A673 (cell line): ENCODE results near the gene RPS18. TPM values are rescaled to one million over a fixed set of nuclear protein-coding genes. Genes with fewer than 3 reads are reported as not detected.

Source experiments
- BruUV-seq: library from RNA; stranded (reverse); fragments of 400-500 nt; replicated peaks from 2 replicates; lab custom pipeline; 2021; lab: Mats Ljungman, UMichigan
- CTCF ChIA-PET: fragments of 300-600 bp; sonication (Branson Sonifier 250); formaldehyde crosslinking; loops from one replicate; lab custom pipeline; 2022; ENCODE audit warnings: antibody characterized with exemption; lab: Charles Lee
- POLR2A ChIA-PET: fragments of 300-600 bp; sonication (Branson Sonifier 250); formaldehyde crosslinking; loops from one replicate; lab custom pipeline; 2022; ENCODE audit warnings: antibody characterized with exemption; ENCODE audit not compliant: low non-redundant PET; lab: Charles Lee
- DNase-seq: peaks from one replicate; pipeline ENCODE4 v3.0.0-alpha.2; 2015; ENCODE audit warnings: low spot score
- H3K27ac ChIP-seq: fragments of 200-600 bp; sonication (generic); 2 replicates; pipeline ENCODE4 v1.5.1; 2016; ENCODE audit warnings: mixed run types, low read depth, mild to moderate bottlenecking, mixed read lengths, antibody characterized with exemption, low read length; ENCODE audit not compliant: poor library complexity, severe bottlenecking
- H3K27me3 ChIP-seq: fragments of 200-600 bp; sonication (generic); replicated peaks from 2 replicates; pipeline ENCODE4 v1.6.1; 2017; ENCODE audit warnings: mixed run types, low read depth, mild to moderate bottlenecking, mixed read lengths, antibody characterized with exemption, low read length; ENCODE audit not compliant: insufficient read depth, poor library complexity
- H3K36me3 ChIP-seq: fragments of 200-600 bp; sonication (generic); 2 replicates; pipeline ENCODE4 v1.6.1; 2016; ENCODE audit warnings: mixed run types, mild to moderate bottlenecking, mixed read lengths, antibody characterized with exemption, low read length; ENCODE audit not compliant: insufficient read depth, poor library complexity, severe bottlenecking
- H3K4me1 ChIP-seq: fragments of 200-600 bp; sonication (generic); 2 replicates; pipeline ENCODE4 v1.6.1; 2017; ENCODE audit warnings: mixed run types, mild to moderate bottlenecking, mixed read lengths, antibody characterized with exemption, low read length; ENCODE audit not compliant: insufficient read depth, poor library complexity, severe bottlenecking
- H3K4me3 ChIP-seq: fragments of 200-600 bp; sonication (generic); 2 replicates; pipeline ENCODE4 v1.5.1; 2016; ENCODE audit warnings: low read depth, mixed run types, mild to moderate bottlenecking, mixed read lengths, low read length; ENCODE audit not compliant: poor library complexity, severe bottlenecking
- H3K9me3 ChIP-seq: fragments of 200-600 bp; sonication (generic); 2 replicates; pipeline ENCODE4 v1.6.1; 2016; ENCODE audit warnings: mixed run types, low read depth, mild to moderate bottlenecking, mixed read lengths, antibody characterized with exemption, low read length; ENCODE audit not compliant: poor library complexity, severe bottlenecking
- CTCF ChIP-seq: fragments of 300-800, 200-600 bp; sonication (generic); conservative IDR thresholded peaks from 2 replicates; pipeline ENCODE4 v1.5.1; 2017; ENCODE audit warnings: low read depth, mild to moderate bottlenecking, antibody characterized with exemption, low read length, moderate library complexity, mixed read lengths
- EZH2 ChIP-seq: fragments of 200-600 bp; sonication (generic); IDR thresholded peaks from 2 replicates; pipeline ENCODE4 v1.6.1; 2017; ENCODE audit warnings: borderline replicate concordance, low read depth, mild to moderate bottlenecking, mixed read lengths, antibody characterized with exemption, low read length; ENCODE audit not compliant: poor library complexity, severe bottlenecking
- intact Hi-C: fragments of 100-400 bp; cut with micrococcal nuclease; formaldehyde crosslinking; loops from one replicate; pipeline ENCODE4 v1.10.0; 2022; ENCODE audit not compliant: unreplicated experiment
- total RNA-seq: library from RNA; stranded (reverse); gene quantifications from 2 replicates; pipeline ENCODE4 v1.2.3, GENCODE V29; 2021

The RPS18 gene
- total RNA-seq, 1 experiment from 2014 or later, result 1,781 TPM

GRCh38 chr6:33288141-33288920 is 16.5 kb downstream of the RPS18 start:
- TF ChIP-seq CTCF, result no peak
- no peak for TF ChIP-seq EZH2
- ChIA-PET CTCF (interaction anchor here (1.2 kb wide), 1 partner anchor 11 kb away, joined by 5 read pairs; the partner anchor contains the start of gene RGL2), POLR2A (interaction anchor here (1.1 kb wide), 1 partner anchor 17 kb away, joined by 3 read pairs; the partner anchor contains the start of genes RPS18 and VPS52)
- intact Hi-C loops, result no loop called here
- Histone ChIP-seq H3K9me3 (no peaks in the 10 kb centered on the region), H3K27ac (peak overlapping the region; percentile 67), H3K36me3 (peaks cover 40% of the 10 kb centered on the region), H3K4me3 (peak overlapping the region; percentile 74), H3K27me3 (no peaks in the 10 kb centered on the region), H3K4me1 (peaks cover 16% of the 10 kb centered on the region)
- no peak for DNase-seq
- BruUV-seq, result TSS peak; percentile 83

- no TSS peak for BruUV-seq
- peak within 1 kb of the TSS; percentile 67 for H3K27ac ChIP-seq
Observed at GRCh38 chr6:33288921-33289783, 17.3 kb downstream of the RPS18 start, which contains the start of the genes PFDN6 and WDR46. Gene PFDN6 (plus strand): TSS chr6:33289601. CDS start chr6:33289857, 256 bp downstream. Gene WDR46 (minus strand): TSS chr6:33289239. CDS start chr6:33289170, 69 bp downstream.

More at GRCh38 chr6:33288921-33289783, 17.3 kb downstream of the RPS18 start, which contains the start of the genes PFDN6 and WDR46:
- Histone ChIP-seq H3K27me3 (no peaks in the 10 kb centered on the region), H3K4me1 (peaks cover 16% of the 10 kb centered on the region), H3K4me3 (peak within 1 kb of the TSS; percentile 74), H3K9me3 (no peaks in the 10 kb centered on the region), H3K36me3 (peaks cover 34% of the 10 kb centered on the region)
- intact Hi-C loops, result no loop called here
- ChIA-PET CTCF (interaction anchor here (0.5 to 1.2 kb wide), 3 partner anchors 10 to 451 kb away, joined by 4 to 5 read pairs (median 5); partner anchors contain the start of genes B3GALT4, RGL2 and TAP2), POLR2A (interaction anchor here (1.1 kb wide), 1 partner anchor 18 kb away, joined by 3 read pairs; the partner anchor contains the start of genes RPS18 and VPS52)
- peak; percentile 94 for DNase-seq
- TF ChIP-seq EZH2, result no peak
- no peak for TF ChIP-seq CTCF
